LNCAP (cell line): Measurements from ENCODE around the gene GREM2.

ENCODE experiments used
- TF ChIP-seq, protein P1 (sequence below): fragments of 450-650 bp; IDR thresholded peaks from 2 replicates; pipeline ENCODE4 v1.5.1; 2017; ENCODE audit warnings: mild to moderate bottlenecking

Gene GREM2

DNA sequence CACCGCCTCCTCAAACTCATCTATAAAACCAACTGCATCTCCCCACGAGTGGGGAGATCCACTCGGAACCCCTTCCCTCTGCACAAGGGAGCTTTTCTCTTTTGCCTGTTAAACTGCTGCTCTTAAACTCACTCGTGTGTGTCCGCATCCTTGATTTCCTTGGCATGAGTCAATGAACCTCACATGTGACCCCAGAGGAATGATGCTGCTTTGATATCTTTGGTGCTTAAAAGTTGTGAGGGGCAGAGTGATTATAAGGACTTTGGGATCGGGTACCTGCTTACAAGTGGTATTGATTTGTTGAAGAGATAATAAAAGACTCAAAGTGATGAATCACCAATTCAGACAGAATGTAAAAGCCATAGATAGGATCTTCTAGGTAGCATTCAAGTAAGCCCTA is 125.3 kb downstream of the GREM2 start:
- TF ChIP-seq, protein P1, sequence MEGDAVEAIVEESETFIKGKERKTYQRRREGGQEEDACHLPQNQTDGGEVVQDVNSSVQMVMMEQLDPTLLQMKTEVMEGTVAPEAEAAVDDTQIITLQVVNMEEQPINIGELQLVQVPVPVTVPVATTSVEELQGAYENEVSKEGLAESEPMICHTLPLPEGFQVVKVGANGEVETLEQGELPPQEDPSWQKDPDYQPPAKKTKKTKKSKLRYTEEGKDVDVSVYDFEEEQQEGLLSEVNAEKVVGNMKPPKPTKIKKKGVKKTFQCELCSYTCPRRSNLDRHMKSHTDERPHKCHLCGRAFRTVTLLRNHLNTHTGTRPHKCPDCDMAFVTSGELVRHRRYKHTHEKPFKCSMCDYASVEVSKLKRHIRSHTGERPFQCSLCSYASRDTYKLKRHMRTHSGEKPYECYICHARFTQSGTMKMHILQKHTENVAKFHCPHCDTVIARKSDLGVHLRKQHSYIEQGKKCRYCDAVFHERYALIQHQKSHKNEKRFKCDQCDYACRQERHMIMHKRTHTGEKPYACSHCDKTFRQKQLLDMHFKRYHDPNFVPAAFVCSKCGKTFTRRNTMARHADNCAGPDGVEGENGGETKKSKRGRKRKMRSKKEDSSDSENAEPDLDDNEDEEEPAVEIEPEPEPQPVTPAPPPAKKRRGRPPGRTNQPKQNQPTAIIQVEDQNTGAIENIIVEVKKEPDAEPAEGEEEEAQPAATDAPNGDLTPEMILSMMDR = no peak

DNA sequence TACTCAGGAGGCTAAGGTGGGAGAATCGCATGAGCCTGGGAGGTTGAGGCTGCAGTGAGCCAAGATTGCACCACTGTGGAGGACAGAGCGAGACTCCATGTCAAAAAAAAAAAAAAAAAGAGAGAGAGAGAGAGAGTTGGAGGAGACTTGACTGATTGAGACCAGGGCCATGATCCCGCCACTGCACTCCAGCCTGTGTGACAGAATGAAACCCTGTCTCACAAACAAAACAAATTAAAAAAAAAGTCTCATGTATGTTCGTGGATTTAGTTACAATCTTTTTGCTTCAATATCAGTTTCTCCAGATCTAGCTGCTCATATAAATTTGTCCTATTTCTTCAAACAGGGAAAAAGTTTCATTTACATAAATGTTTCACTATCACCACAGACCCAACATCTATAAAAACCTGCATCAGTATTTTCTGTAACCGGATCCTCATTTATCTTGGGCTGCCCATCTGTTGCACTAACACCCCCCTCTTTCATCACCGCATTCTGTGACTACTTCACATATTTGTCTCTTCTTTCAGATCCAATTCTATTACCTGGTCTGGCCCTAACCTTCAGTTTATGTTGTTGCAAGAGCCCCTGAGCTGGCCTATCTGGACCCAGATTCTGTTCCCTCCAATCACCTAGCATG is 127.0 kb downstream of the GREM2 start:
- TF ChIP-seq, protein P1 = no peak

DNA sequence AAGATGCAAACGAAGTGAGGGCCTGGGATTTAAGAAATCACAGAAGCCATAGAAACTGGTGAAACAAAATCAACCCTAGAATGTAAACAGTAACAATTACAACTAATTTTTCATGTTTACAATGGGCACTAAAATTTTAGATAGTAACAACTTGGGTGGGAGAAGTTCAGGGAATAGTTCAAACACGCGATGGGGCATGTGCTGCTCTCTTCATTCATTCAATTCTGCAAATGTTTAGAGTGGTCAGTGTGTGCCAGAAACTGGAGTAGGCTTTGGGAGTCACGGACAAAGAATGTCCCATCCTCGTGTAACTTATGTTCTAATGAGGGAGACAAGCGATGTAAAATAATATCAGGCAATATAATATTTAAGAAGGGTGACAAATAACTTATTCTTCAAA is 133.4 kb downstream of the GREM2 start:
- TF ChIP-seq, protein P1 = no peak

GRCh38 chr1:240475832-240476231 is 136.1 kb downstream of the GREM2 start:
- TF ChIP-seq, protein P1 = no peak

GRCh38 chr1:240474133-240474614 is 137.8 kb downstream of the GREM2 start:
- TF ChIP-seq, protein P1 = no peak

- TF ChIP-seq, protein P1 = no peak
Observed at GRCh38 chr1:240468656-240469055, 143.3 kb downstream of the GREM2 start.

GRCh38 chr1:240467895-240468294 is 144.1 kb downstream of the GREM2 start:
- TF ChIP-seq, protein P1 = no peak

DNA sequence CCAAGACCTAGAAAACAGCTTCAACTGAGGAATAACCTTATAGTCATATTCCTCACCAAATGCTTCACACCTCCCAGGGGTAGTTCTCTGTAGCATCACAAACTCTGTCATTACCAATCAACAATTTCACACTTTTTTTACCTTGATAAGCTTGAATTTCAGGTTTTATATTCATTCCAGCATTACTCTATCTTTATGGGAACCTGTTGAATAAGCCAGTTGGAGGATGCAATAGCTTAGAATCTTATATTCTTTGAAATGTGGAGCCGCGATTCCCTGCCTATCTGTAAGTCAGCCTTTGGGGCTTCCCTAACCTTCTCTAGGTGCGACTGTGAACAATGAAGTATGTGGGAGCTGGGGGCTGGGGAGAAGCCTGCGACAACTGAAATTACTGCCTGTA is 145.4 kb downstream of the GREM2 start:
- TF ChIP-seq, protein P1 = no peak
